K562 (cell line): ENCODE results near the gene RGR. TPM values are rescaled to one million over a fixed set of nuclear protein-coding genes. Genes with fewer than 3 reads are reported as not detected.

Source experiments
- ATAC-seq: fragments of 200-7000 bp; cut with Tn5 transposase; 3 replicates; pipeline ENCODE4 v1.9.1; 2020; ENCODE audit warnings: moderate library complexity
- BruUV-seq: library from RNA; stranded (reverse); fragments of 400-500 nt; replicated peaks from 2 replicates; lab custom pipeline; 2021; lab: Mats Ljungman, UMichigan
- CTCF ChIA-PET: fragments of 300-600 bp; formaldehyde crosslinking; extraction: SDS; loops from one replicate; lab custom pipeline; 2021; ENCODE audit warnings: low intra/inter-chr PET ratio; lab: Yijun Ruan, JAX
- POLR2A ChIA-PET: fragments of 300-600, 350-650 bp; sonication (Branson Sonifier 250); formaldehyde crosslinking; extraction: SDS; loops from one replicate; lab custom pipeline; 2021; ENCODE audit warnings: antibody characterized with exemption, inconsistent platforms; lab: Yijun Ruan, JAX
- DNase-seq, 4 experiments: peaks; one replicate each; pipeline versions ENCODE4 v3.0.0 to v3.0.0-alpha.2; 2011 to 2018; ENCODE audit warnings: low spot score in 3 of 4, mixed read lengths in 3 of 4; ENCODE audit errors: extremely low read depth in 1 of 4
- FAIRE-seq: peaks from 2 replicates; lab custom pipeline; 2011; peaks lifted over from hg19 to GRCh38; lab: Jason Lieb, UNC
- H2AFZ ChIP-seq: 2 replicates; pipeline ENCODE4 v1.6.0; 2011; ENCODE audit warnings: low read depth, low read length, control low read depth, inconsistent platforms
- H3K27ac ChIP-seq: fragments of 200-600 bp; 3 replicates; pipeline ENCODE4 v1.8.0; 2011; ENCODE audit warnings: low read depth, mild to moderate bottlenecking, control low read depth, inconsistent platforms, low read length, moderate library complexity, mixed read lengths; ENCODE audit errors: extremely low read depth
- H3K27me3 ChIP-seq, 2 experiments: fragments of 300-600 bp in 1 of 2; 2 replicates in 1 of 2; 3 replicates in 1 of 2; pipeline versions ENCODE4 v1.6.0 to v1.8.0; 2011; ENCODE audit warnings: inconsistent platforms in 2 of 2, low read length in 2 of 2, mild to moderate bottlenecking in 1 of 2, mixed read lengths in 1 of 2, moderate library complexity in 1 of 2; ENCODE audit not compliant: control insufficient read depth in 2 of 2, insufficient read depth in 2 of 2
- H3K36me3 ChIP-seq: fragments of 300-600 bp; 3 replicates; pipeline ENCODE4 v1.8.0; 2011; ENCODE audit warnings: mild to moderate bottlenecking, low read length, inconsistent platforms; ENCODE audit not compliant: control insufficient read depth, insufficient read depth
- H3K4me1 ChIP-seq, 2 experiments: fragments of 200-600 bp in 1 of 2; replicated peaks in 1 of 2; 2 replicates in 1 of 2; 3 replicates in 1 of 2; pipeline versions ENCODE4 v1.5.1 to v1.8.0; 2011; ENCODE audit warnings: inconsistent platforms in 2 of 2, low read length in 2 of 2, mild to moderate bottlenecking in 1 of 2, mixed read lengths in 1 of 2, moderate library complexity in 1 of 2; ENCODE audit not compliant: control insufficient read depth in 2 of 2, insufficient read depth in 2 of 2
- H3K4me2 ChIP-seq: 2 replicates; pipeline ENCODE4 v1.6.1; 2011; ENCODE audit warnings: low read length, control low read depth, inconsistent platforms, mixed read lengths; ENCODE audit not compliant: insufficient read depth
- H3K4me3 ChIP-seq: fragments of 200-600 bp; sonication (generic), shearing (Covaris generic); 2 replicates; pipeline ENCODE4 v1.5.1; 2016; ENCODE audit warnings: control low read depth, inconsistent platforms
- H3K79me2 ChIP-seq: fragments of 200-600 bp; 3 replicates; pipeline ENCODE4 v1.8.0; 2011; ENCODE audit warnings: low read length, inconsistent platforms; ENCODE audit not compliant: control insufficient read depth, insufficient read depth
- H3K9ac ChIP-seq, 2 experiments: 2 replicates each; pipeline versions ENCODE4 v1.6.0 to v1.6.1; 2011; ENCODE audit warnings: low read depth in 2 of 2, low read length in 2 of 2, control low read depth in 1 of 2, inconsistent platforms in 1 of 2, mild to moderate bottlenecking in 1 of 2, mixed read lengths in 1 of 2; ENCODE audit not compliant: insufficient read depth in 1 of 2
- H3K9me1 ChIP-seq: one replicate; pipeline ENCODE4 v1.6.0; 2011; ENCODE audit warnings: inconsistent platforms, mild to moderate bottlenecking, low read length, moderate library complexity; ENCODE audit not compliant: control insufficient read depth, insufficient read depth
- H3K9me3 ChIP-seq: replicated peaks from 2 replicates; pipeline ENCODE4 v1.5.1; 2011; ENCODE audit warnings: low read depth, low read length, inconsistent platforms; ENCODE audit not compliant: control insufficient read depth, insufficient read depth
- H4K20me1 ChIP-seq: replicated peaks from 2 replicates; pipeline ENCODE4 v1.6.1; 2011; ENCODE audit warnings: low read length, inconsistent platforms, mixed read lengths; ENCODE audit not compliant: control insufficient read depth, insufficient read depth
- MYC ChIP-seq, 2 experiments: fragments of 250-450 bp in 1 of 2; sonication (Bioruptor Pico) in 1 of 2; IDR thresholded peaks; 2 replicates each; pipeline versions ENCODE4 v1.5.1 to v1.6.1; 2012 to 2021; ENCODE audit warnings: low read depth in 2 of 2, borderline replicate concordance in 1 of 2, improper control_type of control experiment in 1 of 2, low read length in 1 of 2, mild to moderate bottlenecking in 1 of 2, moderate library complexity in 1 of 2
- NBN ChIP-seq: fragments of 450-650 bp; IDR thresholded peaks from 2 replicates; pipeline ENCODE4 v1.6.1; 2016; ENCODE audit warnings: low read depth, mild to moderate bottlenecking
- PML ChIP-seq: IDR thresholded peaks from 2 replicates; pipeline ENCODE4 v1.6.1; 2012; ENCODE audit warnings: low read length, inconsistent platforms
- SMC3 ChIP-seq: conservative IDR thresholded peaks from 2 replicates; pipeline ENCODE4 v1.6.1; 2011; ENCODE audit warnings: low read depth, low read length, improper control_type of control experiment; ENCODE audit not compliant: insufficient read depth
- TAF1 ChIP-seq: IDR thresholded peaks from 2 replicates; pipeline ENCODE4 v1.6.1; 2011; ENCODE audit warnings: mild to moderate bottlenecking, low read length, moderate library complexity; ENCODE audit not compliant: insufficient read depth, control insufficient read depth, severe bottlenecking; ENCODE audit errors: extremely low read depth
- TCF3 ChIP-seq: sonication (generic); formaldehyde crosslinking; IDR thresholded peaks from 2 replicates; pipeline ENCODE4 v1.4.0; 2020; ENCODE audit warnings: mild to moderate bottlenecking, missing genetic modification reagents
- WGBS: fragments of 100-300 bp; shearing (Covaris generic); methylation state at CpG from one replicate; pipeline ENCODE4 v1.1.6; 2016; ENCODE audit warnings: low coverage, mixed read lengths; ENCODE audit not compliant: insufficient coverage; ENCODE audit errors: missing lambda C conversion rate; 5-methylcytosine and 5-hydroxymethylcytosine counted together
- in situ Hi-C: fragments of 300-500 bp; cut with MboI; formaldehyde crosslinking; loops from 4 replicates; pipeline ENCODE4 v1.15.0; 2018; ENCODE audit warnings: inconsistent platforms, mixed read lengths
- intact Hi-C: fragments of 100-400 bp; cut with micrococcal nuclease; formaldehyde crosslinking; loops from 2 replicates; pipeline ENCODE4 v1.14.2; 2022
- polyA plus RNA-seq, 8 experiments: library from polyadenylated mRNA; depleted of rRNA in 4 of 8; stranded (reverse) in 5 of 8; unstranded in 3 of 8; fragments of >200 nt; fragmentation: Nextera tagmentation in 2 of 8; fragmentation: Illumina TruSeq in 1 of 8; extraction: Ambion mirVana in 2 of 8; extraction: Trizol in 1 of 8; gene quantifications; 2 replicates each; pipeline versions ENCODE4 v1.2.1 to v1.2.3, GENCODE V29; 2011 to 2014; ENCODE audit warnings: inconsistent platforms in 1 of 8, missing spikeins in 1 of 8
- total RNA-seq, 7 experiments: library from RNA; depleted of rRNA in 6 of 7; stranded (reverse); fragments of >200 nt in 6 of 7; fragmentation: Illumina TruSeq in 2 of 7; extraction: Trizol in 2 of 7; gene quantifications; 2 replicates each; pipeline versions ENCODE4 v1.2.1 to v1.2.3, GENCODE V29; 2011 to 2021; ENCODE audit warnings: low replicate concordance in 1 of 7
- TF ChIP-seq, protein P1 (sequence below): sonication (generic); formaldehyde crosslinking; IDR thresholded peaks from 2 replicates; pipeline ENCODE4 v1.8.0; 2023; ENCODE audit warnings: missing genetic modification reagents, mild to moderate bottlenecking, borderline replicate concordance
- TF ChIP-seq, protein P2 (sequence below): fragments of 450-650 bp; IDR thresholded peaks from one replicate; pipeline ENCODE4 v1.6.1; 2018; ENCODE audit warnings: mild to moderate bottlenecking, moderate library complexity; ENCODE audit not compliant: partially characterized antibody
- TF ChIP-seq, protein P3 (sequence below): fragments of 250-450 bp; sonication (Bioruptor Pico); IDR thresholded peaks from 2 replicates; pipeline ENCODE4 v1.4.0; 2020; ENCODE audit warnings: mild to moderate bottlenecking, moderate library complexity
- TF ChIP-seq, protein P4 (sequence below): sonication (generic); formaldehyde crosslinking; IDR thresholded peaks from 2 replicates; pipeline ENCODE4 v1.8.0; 2023; ENCODE audit warnings: mild to moderate bottlenecking, missing genetic modification reagents

The RGR gene
- total and polyA plus RNA-seq, 9 of the 15 experiments (the other 6 are each of a cell fraction or from before 2014, with no cell fraction given), result not detected

DNA sequence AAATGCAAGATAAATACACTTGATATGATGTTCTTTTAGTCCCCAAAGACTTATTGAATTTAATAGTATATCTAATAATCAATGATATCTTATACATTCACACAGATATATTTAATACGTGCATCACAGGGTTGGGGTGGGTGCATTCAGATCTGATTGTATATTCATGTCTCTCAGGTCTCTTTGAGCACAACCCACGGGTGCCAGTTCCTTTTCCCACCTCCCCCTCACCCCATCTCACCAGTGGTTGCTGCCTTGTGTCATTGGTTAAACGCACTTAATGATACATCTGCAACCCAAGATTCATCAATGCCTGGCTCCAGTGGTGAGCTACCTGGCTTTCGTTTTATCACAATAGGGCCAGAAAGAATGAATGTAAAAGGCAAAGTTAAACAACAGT, 9.8 kb upstream of the RGR start (continued):
- TF ChIP-seq, protein P1, sequence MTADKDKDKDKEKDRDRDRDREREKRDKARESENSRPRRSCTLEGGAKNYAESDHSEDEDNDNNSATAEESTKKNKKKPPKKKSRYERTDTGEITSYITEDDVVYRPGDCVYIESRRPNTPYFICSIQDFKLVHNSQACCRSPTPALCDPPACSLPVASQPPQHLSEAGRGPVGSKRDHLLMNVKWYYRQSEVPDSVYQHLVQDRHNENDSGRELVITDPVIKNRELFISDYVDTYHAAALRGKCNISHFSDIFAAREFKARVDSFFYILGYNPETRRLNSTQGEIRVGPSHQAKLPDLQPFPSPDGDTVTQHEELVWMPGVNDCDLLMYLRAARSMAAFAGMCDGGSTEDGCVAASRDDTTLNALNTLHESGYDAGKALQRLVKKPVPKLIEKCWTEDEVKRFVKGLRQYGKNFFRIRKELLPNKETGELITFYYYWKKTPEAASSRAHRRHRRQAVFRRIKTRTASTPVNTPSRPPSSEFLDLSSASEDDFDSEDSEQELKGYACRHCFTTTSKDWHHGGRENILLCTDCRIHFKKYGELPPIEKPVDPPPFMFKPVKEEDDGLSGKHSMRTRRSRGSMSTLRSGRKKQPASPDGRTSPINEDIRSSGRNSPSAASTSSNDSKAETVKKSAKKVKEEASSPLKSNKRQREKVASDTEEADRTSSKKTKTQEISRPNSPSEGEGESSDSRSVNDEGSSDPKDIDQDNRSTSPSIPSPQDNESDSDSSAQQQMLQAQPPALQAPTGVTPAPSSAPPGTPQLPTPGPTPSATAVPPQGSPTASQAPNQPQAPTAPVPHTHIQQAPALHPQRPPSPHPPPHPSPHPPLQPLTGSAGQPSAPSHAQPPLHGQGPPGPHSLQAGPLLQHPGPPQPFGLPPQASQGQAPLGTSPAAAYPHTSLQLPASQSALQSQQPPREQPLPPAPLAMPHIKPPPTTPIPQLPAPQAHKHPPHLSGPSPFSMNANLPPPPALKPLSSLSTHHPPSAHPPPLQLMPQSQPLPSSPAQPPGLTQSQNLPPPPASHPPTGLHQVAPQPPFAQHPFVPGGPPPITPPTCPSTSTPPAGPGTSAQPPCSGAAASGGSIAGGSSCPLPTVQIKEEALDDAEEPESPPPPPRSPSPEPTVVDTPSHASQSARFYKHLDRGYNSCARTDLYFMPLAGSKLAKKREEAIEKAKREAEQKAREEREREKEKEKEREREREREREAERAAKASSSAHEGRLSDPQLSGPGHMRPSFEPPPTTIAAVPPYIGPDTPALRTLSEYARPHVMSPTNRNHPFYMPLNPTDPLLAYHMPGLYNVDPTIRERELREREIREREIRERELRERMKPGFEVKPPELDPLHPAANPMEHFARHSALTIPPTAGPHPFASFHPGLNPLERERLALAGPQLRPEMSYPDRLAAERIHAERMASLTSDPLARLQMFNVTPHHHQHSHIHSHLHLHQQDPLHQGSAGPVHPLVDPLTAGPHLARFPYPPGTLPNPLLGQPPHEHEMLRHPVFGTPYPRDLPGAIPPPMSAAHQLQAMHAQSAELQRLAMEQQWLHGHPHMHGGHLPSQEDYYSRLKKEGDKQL (CRISPR knock-in tag), result no peak

DNA sequence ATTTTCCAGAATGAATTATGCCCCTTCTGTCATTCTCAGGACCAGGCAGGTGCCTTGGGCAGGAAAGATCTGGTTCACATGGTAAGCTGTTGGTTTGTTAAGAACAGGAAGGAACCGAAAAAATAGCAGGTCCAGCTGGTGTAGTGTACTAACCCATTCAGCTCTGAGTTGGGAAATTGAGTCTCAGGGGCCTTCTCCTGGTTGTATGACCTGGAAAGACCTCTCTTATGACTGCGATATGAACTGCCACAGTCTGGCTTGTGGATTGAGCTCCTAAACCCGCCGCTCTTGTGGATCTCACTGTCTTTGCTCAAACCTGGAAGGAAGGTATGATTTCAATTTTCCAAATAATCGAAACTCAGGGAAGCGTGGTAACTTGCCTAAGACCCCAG, 8.1 kb upstream of the RGR start:
- H3K4me1 ChIP-seq, result peaks cover 0 to 7% of the 10 kb centered on the region in 2 experiments; a peak in 2 of 5 replicates
- ChIA-PET CTCF (no interaction called here), POLR2A (interaction anchor here (0.6 to 1.4 kb wide), 3 partner anchors 10 to 369 kb away, joined by 3 to 5 read pairs (median 3); no protein-coding TSS in a partner anchor)
- no peak overlapping the region for H3K9ac ChIP-seq
- no peaks in the 10 kb centered on the region for H4K20me1 ChIP-seq
- no peak overlapping the region for H2AFZ ChIP-seq
- H3K4me2 ChIP-seq, result no peak overlapping the region
- no peak overlapping the region for H3K27ac ChIP-seq
- WGBS, result 13% methylated on average over 6 of the region's 6 CpGs
- H3K27me3 ChIP-seq, result peaks cover 22 to 62% of the 10 kb centered on the region in 2 experiments; a peak in 4 of 5 replicates
- no peak for ATAC-seq
- DNase-seq, result no peak
- intact Hi-C loops, result no loop called here
- H3K9me3 ChIP-seq, result no peaks in the 10 kb centered on the region
- FAIRE-seq, result no peak
- no TSS peak for BruUV-seq
- no peaks in the 10 kb centered on the region for H3K79me2 ChIP-seq
- H3K9me1 ChIP-seq, result no peaks in the 10 kb centered on the region
- no peak overlapping the region for H3K4me3 ChIP-seq
- in situ Hi-C loops, result no loop called here
- H3K36me3 ChIP-seq, result no peaks in the 10 kb centered on the region
- TF ChIP-seq NBN (no peak), TAF1 (no peak), PML (no peak), SMC3 (no peak), MYC (IDR thresholded peaks at IDR 0.05; ENCODE audit: low read depth, low read length) (no peak), MYC (CRISPR knock-in tag; IDR thresholded peaks at IDR 0.05; ENCODE audit: borderline replicate concordance, low read depth) (no peak), TCF3 (CRISPR knock-in tag) (no peak)
- TF ChIP-seq, protein P2, sequence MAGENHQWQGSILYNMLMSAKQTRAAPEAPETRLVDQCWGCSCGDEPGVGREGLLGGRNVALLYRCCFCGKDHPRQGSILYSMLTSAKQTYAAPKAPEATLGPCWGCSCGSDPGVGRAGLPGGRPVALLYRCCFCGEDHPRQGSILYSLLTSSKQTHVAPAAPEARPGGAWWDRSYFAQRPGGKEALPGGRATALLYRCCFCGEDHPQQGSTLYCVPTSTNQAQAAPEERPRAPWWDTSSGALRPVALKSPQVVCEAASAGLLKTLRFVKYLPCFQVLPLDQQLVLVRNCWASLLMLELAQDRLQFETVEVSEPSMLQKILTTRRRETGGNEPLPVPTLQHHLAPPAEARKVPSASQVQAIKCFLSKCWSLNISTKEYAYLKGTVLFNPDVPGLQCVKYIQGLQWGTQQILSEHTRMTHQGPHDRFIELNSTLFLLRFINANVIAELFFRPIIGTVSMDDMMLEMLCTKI, result no peak
- TF ChIP-seq, protein P3, sequence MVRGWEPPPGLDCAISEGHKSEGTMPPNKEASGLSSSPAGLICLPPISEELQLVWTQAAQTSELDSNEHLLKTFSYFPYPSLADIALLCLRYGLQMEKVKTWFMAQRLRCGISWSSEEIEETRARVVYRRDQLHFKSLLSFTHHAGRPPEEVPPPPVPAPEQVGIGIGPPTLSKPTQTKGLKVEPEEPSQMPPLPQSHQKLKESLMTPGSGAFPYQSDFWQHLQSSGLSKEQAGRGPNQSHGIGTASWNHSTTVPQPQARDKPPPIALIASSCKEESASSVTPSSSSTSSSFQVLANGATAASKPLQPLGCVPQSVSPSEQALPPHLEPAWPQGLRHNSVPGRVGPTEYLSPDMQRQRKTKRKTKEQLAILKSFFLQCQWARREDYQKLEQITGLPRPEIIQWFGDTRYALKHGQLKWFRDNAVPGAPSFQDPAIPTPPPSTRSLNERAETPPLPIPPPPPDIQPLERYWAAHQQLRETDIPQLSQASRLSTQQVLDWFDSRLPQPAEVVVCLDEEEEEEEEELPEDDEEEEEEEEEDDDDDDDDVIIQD, result no peak
- TF ChIP-seq, protein P4, sequence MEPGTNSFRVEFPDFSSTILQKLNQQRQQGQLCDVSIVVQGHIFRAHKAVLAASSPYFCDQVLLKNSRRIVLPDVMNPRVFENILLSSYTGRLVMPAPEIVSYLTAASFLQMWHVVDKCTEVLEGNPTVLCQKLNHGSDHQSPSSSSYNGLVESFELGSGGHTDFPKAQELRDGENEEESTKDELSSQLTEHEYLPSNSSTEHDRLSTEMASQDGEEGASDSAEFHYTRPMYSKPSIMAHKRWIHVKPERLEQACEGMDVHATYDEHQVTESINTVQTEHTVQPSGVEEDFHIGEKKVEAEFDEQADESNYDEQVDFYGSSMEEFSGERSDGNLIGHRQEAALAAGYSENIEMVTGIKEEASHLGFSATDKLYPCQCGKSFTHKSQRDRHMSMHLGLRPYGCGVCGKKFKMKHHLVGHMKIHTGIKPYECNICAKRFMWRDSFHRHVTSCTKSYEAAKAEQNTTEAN (CRISPR knock-in tag), result no peak
